GM15510 (cell line): Measurements from ENCODE around the gene HNRNPM.

ENCODE experiments used
- POLR2A ChIP-seq: IDR thresholded peaks from 3 replicates; pipeline ENCODE4 v1.6.1; 2011; ENCODE audit warnings: borderline replicate concordance; ENCODE audit not compliant: insufficient read length; ENCODE audit errors: extremely low read depth

HNRNPM gene

DNA sequence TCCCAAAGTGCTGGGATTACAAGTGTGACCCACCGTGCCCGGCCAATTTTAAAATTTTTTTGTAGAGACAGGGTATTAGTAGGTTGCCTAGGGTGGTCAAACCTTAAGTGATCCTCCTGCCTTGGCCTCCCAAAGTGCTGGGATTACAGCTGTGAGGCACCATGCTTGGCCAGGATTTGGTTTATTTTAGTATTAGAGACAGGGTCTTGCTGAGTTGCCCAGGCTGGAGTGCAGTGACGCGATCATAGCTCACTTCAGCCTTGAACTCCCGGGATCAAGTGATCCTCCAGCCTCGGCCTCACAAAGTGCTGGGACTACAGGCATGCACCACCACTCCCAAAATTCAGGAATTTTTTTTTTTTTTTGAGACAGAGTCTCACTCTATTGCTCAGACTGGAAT, 74.6 kb downstream of the HNRNPM start:
- no peak for TF ChIP-seq POLR2A

DNA sequence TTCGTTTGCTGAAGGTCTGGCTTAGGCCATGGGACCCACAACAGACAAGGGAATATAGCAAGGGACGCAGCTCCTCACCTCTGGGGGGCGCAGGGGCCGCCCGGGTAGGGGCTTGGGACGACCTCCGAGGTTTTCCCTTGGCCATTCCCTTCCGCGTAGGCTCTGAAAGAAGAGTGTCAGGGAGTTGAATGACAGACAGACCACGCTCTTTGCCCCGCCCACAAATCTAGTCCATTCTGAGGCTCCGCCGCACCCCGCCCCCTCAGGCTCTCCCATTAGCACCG, 80.6 kb downstream of the HNRNPM start:
- TF ChIP-seq POLR2A = no peak

DNA sequence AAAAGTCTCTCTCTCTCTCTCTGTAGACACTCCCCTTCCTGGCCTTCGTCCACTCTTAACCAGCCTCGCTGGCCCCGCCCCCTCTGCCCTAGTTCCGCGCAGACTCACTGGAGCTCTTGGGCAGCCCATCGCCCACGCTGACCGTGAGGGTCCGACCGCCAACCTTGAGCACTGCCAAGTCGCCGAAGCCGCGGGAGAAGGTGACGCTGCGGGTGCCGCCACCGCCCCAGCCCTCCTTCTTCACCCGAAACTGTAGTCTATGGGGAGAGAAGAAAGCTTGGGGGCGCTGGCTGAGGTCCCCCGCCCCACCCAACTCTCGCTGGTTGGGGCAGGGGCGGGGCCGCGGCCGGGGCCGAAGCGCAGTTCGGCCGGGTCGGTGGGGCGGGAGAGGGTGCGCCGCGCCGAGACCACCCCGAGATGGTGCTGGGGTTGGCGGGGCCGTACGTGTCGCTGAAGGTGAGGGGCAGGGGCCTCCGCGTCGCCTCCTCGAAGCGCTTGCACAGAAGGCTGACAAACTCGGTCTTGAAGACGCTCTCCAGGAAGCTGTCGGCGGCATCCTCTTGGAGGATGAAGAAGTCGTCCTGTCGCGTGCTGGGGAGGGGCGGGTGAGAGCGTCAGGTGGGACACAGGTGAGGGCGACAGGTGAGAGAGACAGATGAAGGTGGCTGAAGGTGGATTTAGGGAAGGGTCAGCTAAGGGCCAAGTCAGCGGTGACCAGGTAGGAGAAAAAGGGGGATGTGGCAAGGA, 81.7 kb downstream of the HNRNPM start:
- TF ChIP-seq POLR2A = no peak

DNA sequence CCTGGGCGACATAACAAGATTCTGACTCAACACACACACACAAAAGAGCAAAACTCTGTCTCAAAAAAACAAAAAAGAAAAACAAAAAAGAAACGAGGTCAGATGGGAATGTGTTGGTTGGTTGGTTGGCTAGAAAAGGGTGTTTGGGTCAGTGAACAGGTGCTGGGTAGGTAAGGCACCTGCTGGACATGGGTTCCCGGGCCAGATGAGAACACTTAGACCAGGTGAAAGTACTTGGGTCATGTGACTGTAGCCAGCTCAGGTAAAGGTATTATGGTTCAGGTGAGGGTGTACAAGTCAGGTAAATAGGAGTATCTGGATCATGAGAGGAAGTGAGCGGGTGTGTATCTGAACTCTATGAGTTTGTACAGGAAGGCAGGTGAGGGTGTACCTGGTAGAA, 83.7 kb downstream of the HNRNPM start:
- TF ChIP-seq POLR2A = no peak

DNA sequence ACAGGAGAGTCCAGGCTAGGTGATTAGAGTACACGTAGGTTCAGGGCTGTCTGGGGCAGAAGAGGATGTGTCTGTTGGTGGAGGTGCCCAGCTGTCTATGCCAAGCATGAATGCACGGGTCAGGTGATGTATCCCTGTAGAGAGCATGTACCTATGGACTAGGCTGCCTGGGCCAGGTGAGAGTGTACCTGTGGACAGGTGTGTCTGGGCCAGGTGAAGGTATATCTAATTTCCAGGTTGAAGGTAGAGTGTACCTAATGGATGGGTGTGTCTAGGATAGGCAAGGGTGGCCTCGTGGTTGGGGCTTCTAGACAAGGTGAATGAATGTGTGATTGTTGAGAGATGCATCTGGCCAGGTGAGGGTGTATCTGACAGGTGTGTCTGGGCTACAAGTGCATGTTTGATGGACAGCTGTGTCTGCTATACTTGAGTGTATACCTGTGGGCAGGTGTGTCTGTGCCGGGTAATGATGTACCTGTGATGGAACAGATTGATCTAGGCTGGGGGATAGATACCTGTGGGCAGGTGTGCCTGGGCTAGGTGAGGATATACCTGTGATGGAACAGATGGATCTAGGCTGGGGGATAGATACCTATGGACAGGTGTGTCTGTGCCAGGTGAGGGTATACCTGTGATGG, 84.7 kb downstream of the HNRNPM start:
- no peak for TF ChIP-seq POLR2A

DNA sequence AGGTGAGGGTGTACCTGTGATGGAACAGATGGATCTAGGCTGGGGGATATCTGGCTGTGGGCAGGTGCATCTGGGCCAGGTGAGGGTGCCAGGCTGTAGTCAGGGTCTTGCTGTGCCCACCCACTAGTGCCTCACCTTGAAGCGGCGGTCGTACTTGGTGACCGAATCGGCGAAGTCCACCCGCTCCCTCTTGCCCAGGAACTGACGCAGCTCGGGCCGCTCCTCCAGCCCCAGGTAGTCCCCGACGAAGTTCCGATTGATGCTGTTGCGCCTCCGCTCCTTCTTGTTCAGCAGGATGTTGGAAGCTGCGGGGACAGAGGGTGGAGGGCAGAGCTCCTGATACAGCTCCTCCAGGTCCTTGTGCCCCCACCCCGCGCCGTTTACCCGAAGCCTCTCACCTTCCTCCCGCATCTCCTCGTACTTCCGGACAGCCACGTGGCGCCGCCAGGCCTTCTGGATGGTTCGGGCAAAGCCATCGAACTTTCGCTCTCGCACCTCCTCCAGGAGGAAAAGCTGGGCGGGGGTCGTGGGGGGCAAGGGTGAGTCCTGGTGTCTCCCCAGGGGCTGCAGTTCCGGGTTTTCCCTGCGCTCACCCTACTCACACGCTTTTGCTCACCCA, 85.4 kb downstream of the HNRNPM start:
- TF ChIP-seq POLR2A = no peak

DNA sequence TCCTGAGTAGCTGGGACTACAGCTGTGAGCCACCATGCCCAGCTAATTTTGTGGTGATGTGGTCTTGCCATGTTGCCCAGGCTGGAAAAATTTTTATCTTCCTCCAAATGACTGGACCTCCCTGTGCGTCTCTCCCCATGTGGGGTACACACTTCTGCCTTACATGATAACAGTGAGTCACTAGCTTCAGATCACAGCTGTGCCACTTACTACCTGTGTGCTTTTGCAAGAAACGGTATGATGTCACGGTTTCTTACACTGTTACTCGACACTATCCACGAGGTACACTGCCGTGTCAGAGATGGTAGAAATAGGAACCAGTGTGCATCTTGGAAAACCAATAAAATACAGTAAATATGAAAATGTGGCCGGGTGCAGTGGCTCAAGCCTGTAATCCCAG, 86.7 kb downstream of the HNRNPM start:
- TF ChIP-seq POLR2A = no peak

DNA sequence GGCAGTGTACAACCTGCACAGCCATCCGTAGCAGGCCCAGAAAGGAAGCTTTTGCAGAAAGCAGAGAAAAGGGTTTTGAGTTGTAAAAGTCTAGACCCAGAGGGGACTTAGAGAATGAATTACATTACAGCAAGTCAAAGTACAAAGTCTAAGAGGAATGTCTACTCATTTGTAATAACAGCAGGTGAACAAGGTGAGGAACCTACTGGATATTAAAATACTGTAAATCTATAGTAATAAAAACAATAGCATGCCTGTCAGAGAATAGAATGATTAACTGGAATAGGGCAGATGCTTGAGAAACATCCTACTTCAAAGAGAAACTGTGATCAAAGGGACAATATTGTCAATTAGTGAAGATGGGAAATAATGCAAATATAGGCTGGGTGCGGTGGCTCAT, 87.5 kb downstream of the HNRNPM start:
- no peak for TF ChIP-seq POLR2A

DNA sequence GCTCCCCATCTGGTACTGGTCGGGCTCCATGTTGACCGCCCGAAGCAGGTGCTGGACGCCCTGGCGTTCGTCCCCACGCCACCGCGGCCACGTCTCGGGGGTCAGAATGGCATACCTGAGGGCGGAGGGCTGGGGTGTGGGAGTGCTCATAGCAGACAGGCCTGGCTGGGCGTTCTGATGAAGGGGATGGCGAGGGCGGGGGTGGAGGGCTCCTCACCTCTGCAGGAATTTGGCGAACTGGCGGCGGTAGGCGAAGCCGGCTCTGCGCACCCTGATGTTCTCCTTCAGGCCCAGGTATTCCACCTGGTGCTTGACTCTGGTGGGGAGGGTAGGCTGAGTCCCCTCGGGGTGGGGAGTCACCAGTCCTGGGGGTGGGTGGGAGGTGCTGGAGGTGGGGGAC, 91.5 kb downstream of the HNRNPM start:
- TF ChIP-seq POLR2A = no peak

DNA sequence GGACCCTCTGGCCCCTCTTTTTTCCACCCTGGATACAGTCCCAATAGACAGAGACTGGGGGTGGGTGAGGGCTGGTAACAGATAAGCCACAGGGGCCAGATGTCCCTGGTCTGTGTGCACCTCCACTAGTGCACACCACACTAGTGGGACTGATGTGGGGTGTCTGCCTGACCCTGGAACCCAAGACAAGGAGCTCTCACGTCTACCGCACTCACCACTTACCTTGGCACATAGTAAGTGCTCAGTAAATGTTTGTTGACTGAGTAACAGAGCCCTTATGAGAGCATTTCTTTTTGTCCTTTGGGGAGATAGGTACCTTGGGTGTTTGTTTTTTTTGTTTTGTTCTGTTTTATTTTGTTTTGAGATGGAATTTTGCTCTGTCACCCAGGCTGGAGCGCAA, 92.3 kb downstream of the HNRNPM start:
- TF ChIP-seq POLR2A = no peak
